Activated naive CD8-positive, alpha-beta T cell treated with anti-CD3 and anti-CD28 coated beads, Interleukin-2, amount 50 U/mL, for 16 hours (primary cell): ENCODE data around the gene ABCC8.

Experiments
- DNase-seq: peaks from one replicate; pipeline ENCODE4 v3.0.0-alpha.2; 2020; ENCODE audit warnings: low read depth, low spot score

ABCC8 gene

GRCh38 chr11:17387811-17388210 lies 88.8 kb downstream of the ABCC8 start:
- DNase-seq = no peak

GRCh38 chr11:17387254-17387653 lies 89.4 kb downstream of the ABCC8 start:
- DNase-seq = no peak

DNA sequence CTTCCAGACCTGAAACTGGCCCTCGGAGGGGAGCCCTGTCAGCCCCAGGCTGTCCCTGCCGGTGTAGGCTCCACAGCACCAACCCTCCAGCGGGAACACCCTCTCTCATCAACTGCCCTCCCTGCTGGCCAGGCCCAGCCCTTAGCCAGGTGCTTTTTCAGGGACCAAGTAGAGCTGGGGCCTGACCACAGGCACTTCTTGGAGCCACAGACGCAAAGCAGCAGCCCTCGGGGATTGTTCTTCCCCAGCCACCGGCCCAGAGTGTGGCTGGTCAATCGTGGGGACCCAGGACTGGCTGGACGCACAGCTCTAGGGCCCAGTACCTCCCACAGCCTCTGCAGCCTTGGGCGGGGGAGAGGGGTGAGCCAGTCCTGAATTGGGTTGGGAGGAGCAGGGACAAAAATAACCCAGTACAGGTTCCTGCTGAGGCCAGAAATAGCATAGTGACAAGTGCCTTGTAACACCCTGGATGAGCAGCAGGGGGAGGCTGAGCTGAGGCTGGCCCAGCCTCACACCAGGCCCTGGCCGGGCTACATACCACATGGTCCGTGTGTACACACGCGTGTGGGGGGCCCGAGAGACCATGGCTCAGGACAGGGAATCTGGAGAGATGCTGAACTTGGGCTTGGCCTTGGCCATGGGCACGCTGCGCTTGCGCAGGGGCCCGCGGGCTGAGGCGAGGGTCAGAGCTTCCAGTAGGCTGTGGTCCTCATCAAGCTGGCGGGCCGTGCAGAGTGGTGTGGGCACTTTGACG lies 90.1 kb downstream of the ABCC8 start:
- no peak for DNase-seq

- DNase-seq = no peak
These were observed 90.7 kb downstream of the ABCC8 start for GRCh38 chr11:17385926-17386325.

DNA sequence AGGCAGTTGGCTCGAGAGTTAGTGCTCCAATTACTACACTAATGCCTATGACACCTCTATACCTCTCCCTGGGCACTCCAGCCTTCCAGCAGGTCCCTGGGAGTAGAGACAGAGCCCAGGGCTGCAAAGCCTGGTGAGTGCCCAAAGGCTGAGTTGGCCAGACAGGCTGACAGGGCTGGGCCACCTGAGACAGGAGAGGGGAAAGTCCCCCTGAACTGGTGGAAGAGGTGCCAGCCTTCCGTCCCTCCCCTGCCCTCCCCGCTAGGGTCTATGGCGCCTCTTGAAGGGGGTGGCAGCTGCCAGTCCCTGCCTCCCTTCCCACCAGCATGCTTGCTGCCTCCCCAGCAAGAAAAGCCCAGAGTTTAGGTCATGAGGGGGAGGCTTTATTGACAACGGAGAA lies 91.2 kb downstream of the ABCC8 start:
- no peak for DNase-seq

GRCh38 chr11:17384002-17384511 lies 92.6 kb downstream of the ABCC8 start:
- peak; percentile 47 for DNase-seq

DNA sequence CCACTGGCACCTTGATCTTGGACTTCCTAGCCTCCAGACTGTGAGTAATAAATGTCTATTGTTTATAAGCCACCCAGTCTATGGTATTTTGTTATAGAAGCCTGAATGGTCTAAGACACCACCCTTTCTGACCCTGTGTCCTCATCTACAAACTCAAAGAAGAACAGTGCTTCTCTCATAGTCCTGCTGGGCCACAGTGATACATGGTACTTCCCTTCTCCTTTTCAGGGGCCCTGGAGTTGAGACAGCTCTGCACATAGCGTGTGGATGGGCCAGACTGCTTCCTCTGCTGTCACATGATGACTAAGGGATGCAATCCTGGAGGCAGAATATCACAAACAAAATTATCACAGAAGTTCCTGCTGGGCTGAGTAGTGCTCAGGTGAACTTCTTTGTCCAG lies 93.2 kb downstream of the ABCC8 start:
- DNase-seq = no peak

DNA sequence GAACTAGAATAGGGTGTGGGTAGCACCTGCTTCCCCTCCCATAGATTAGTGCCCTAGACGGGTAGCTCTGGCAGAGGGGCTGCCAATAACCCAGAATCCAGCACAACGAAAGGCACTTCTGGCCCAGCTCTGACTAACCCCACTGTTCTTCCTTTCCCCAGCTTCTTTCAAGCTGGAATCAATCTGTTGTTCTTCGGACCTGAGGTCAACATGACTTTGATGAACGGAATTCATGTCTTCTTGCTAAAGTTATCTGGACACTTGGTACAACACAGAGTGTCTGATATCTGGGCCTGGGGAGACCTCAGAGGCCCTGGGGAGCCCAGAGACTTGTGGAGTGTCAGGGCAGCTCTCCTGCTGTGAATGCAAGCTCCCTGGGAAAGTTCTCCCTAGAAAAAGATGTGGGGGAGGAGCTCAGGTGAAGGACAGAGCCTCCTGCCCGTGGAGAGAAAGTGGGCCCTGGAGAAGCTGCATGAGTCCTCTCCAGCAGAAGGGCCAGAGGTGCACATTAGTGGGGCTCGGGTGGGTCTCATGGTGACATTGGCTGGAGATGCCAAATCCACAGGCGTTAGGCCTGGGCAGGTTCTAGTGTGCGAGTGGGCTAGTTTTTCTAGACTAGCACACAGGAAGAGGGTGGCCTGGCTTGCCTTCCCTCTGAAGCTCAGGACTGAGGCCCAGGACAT lies 94.5 kb downstream of the ABCC8 start:
- no peak for DNase-seq

DNA sequence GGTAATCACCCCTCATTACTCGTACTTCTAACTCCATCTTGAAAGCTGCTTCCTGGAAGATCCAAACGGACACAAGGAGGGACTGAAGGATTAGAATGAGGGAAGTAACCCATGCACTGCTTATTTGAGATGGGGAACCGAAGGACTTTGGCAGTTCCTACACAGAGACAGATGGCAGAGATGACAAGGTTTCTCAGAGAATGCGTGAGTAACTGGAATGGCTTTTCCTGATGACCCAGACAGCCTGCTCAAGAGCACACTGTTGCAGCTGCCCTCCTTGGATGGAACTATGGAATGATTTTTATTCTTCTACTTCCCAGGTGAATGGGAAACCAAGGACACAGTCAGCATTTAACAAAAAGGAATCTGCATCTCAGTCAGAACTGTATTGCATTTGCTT lies 95.5 kb downstream of the ABCC8 start:
- DNase-seq = no peak

DNA sequence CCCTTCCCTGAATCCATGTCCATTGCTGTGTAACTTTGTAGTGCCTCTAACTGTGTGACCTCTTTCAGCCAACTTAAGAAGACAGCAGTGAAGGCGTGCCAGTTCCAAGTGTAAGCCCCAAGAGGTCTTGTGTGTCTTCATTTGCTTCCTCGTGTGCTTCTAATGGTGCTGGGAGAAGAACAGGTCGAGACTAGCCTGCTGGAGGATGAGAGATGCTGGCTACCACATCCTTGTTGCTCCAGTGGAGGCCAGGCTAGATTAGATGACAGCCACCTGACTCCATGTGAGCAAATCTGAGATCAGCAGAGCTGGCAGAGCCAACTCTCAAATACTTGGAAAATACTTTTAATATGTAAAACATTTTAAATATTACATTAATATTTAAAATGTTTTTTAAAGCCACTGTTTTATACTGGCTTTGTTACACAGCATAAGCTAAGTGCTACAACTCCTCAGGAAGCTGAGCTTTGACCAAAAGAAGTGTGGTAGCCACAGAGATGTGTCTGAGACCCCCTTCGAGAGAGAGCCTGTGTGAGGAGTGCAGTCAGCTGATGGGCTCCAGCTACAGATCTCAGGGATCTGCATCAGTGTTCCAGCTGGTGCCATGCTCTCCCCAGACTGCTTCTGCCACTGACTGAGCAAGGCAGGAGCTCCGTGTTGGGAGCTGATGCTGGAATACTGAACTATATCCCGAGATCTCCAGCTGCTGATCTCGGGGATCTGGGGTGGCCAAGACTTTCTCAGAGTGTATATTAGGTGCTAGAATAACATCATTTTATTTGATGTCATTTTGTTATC lies 97.1 kb downstream of the ABCC8 start:
- DNase-seq = no peak

GRCh38 chr11:17378655-17379054 lies 98.0 kb downstream of the ABCC8 start:
- DNase-seq = no peak

- DNase-seq = no peak
These were observed 100.2 kb downstream of the ABCC8 start for GRCh38 chr11:17376493-17376892.

DNA sequence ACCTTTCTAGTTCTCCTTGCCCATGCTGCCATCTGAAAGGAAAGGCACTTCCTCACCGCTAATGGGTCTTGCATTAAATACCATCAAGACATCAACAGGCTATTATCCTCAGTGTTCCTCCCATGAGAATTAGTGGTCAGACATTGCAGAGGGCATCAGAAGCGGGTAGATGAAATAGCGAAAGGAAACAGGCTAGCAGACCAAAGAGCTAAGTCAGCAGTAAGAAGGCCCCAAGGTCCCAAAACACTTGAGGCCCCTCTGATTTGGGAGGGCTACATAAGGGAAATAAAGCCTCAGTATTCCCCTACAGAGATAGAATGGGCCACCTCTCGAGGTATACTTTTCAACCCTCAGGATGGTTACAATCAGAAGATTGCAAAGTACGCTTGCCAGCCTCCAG lies 101.1 kb downstream of the ABCC8 start:
- DNase-seq = no peak

DNA sequence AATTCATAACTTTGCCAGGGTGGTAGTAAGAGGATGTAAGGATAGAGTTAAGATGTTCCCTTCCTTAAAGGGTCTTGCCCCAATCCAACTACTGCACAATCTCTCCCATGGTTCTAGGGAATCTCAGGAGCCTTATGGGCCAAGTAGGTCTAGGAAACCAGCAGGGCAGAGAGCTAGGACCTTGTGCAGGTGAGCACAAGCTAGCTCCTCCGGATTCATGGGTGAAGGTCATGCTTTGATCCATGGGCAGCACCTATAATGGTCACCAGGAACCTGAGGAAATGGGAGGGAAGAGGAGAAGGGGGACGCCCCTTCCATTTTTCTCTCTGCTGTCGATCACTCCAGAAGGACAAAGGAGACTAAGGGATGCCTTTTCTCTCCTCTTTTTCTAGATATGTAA lies 105.0 kb downstream of the ABCC8 start:
- DNase-seq = no peak

- DNase-seq = no peak
These were observed 106.9 kb downstream of the ABCC8 start for GRCh38 chr11:17369684-17370243.

- no peak for DNase-seq
These were observed 107.6 kb downstream of the ABCC8 start for GRCh38 chr11:17369094-17369493.

DNA sequence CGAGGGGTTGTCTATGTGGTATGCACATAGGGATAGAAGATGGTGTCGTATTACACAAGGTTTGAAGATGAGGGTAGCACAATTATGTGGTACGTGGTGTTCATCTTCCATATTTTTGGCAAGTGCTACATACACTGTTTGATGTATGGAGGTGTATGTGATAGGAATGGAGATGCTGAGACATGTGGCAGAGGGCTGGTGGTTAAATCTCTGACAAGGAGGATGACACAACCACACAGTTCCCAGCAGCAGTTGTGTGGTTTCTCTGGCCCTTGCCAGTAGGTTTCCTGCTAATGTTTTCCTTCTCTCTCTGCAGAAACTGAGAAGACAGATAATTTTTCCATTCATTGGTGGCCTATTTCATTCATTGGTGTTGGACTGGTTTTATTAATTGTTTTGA lies 108.1 kb downstream of the ABCC8 start:
- DNase-seq = no peak

DNA sequence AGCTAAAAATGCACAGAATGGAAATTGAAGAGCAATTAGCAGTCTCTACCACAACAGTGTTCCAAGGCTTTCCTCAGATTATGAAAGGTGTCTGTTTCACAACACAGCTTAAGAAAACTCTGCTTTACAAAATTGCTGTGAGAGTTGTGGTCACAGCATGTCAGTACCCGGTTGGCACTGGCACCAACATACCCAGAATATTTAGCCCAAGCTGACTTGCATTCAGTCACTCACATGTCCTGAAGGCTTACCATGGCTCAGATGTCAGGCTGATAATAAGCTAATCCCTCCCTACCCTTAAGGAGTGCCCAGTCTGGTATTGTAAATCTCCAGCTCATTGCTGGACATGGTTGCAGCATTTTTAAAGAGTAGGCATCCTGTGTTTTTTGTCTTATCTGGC lies 110.2 kb downstream of the ABCC8 start:
- no peak for DNase-seq

DNA sequence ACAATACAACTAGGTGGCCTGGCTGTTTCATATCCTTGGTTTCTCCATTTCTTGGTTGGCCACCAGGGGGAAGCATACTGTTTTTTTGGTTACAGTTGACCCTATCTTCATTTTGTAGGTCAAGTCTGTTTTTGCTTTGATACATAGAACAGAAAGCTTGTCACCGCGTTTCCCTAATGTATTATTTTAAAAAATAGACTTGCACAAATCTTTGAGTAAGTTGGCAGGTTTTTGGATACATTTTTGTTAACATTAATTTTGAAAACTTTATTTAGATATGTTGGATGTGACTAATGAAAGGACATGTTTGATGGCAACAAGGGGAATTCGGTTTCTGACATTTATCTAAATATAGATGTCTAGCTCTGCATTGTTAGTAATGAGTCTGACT lies 122.0 kb downstream of the ABCC8 start:
- DNase-seq = peak; percentile 32

DNA sequence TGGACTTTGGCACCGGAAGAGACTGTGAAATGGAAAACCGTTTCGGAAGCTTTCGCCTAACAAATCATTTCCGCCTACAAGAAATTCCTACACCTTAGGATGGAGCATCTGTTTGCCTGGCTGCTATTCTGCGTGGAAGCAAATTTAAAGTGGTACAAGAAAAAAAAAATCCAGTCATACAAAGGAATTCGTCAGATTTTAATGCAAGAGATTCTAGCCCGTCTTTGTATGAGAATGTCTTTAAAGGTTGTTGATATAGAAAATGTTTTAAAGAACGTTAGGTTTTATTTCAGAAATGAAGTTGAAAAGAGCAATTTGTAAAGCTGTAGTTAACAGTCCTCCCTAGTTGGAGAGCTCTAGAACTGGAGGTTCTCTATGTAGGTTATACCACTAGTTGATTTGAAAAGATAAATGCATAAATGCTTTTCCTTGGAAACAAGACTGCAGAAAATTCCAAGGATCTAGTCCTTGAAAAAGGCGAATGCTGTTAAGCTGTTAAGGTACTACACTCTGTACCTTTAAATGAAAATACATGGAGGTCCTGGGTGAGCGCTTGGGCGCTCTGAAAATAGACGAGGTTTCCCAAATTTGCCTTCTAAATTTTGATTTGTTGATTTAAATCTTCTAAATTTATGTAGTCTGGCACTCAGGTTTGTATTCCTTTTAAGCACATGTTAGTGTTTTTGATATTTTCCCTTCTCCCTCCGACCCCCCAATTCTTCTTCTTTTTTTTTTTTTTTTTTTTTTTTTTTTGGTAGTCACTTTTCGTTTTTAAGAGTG lies 122.6 kb downstream of the ABCC8 start:
- no peak for DNase-seq
